HG03095 (cell line): Measurements from ENCODE around the gene BACH2.
"Not testable (repeated sequence)": the region's sequence is repeated elsewhere in the genome, so short reads cannot be mapped to it uniquely, and the experiment has no call there.

Experiments
- ATAC-seq: cut with Tn5 transposase; IDR thresholded peaks from one replicate; pipeline ENCODE4 v1.9.1; 2021; ENCODE audit warnings: moderate library complexity; ENCODE audit not compliant: unreplicated experiment

Gene BACH2

DNA sequence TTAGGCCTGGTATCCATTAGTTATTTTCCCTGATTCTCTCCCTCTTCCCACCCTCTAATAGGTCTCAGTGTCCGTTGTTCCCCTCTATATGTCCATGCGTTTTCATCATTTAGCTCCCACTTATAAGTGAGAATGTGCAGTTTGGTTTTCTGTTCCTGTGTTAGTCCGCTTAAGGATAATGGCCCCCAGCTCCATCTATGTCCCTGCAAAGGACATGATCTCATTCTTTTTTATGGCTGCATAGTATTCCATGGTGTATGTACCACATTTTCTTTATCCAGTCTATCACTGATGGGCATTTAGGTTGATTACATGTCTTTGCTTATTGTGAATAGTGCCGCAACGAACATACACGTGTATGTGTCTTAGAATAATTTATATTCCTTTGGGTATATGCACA is 14.4 kb downstream of the BACH2 start:
- ATAC-seq: not testable (repeated sequence)

GRCh38 chr6:90278129-90278528 is 18.5 kb downstream of the BACH2 start:
- ATAC-seq: no peak

- no peak for ATAC-seq
Measured at GRCh38 chr6:90277302-90278011, 19.2 kb downstream of the BACH2 start.

DNA sequence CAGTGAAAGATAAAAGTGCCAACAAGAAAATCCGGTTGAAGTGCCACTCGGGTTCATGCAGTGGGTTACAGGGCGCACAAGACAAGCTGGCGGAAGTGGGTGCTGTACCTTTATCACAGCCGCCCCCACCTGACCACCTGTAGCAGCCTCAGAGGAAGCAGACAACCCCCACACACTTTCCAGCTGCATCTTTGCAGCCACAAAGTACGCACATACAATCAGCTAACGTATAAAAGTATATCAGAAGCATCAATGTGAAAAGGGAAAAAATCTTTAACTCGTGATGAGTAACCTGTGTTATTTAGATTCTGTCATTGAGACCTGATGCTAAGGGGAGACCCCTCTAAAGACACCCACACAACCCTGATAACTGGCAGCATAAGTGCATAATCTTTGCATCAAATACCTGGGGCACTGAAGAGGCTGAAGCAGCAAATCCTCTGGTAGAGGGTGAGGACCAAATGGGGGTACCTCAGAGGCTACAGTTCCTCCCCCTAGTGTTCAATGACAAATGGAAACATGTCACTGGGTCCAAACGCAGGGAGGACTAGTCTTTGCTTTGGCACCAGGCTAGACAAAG is 22.1 kb downstream of the BACH2 start:
- ATAC-seq: no peak

DNA sequence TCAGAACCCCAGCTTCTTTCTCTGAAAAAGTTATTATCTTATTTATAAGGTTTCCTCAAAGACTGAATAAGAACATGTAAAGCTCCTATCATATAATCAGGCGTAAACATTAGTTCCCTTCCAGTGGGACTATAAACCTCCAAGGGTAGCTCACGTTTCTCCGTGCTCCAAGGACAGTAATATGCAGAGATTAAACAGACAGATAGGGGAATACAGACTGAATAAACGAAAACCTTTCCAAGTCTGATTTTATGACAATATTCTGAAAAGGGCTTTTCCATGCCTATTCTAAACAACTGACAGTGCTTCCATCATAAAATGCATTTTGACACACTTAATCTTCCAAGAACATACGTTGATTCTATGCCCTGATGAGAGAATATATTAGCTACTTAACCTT is 22.8 kb downstream of the BACH2 start:
- ATAC-seq: no peak

- ATAC-seq: no peak
Measured at GRCh38 chr6:90272895-90273294, 23.7 kb downstream of the BACH2 start.

- no peak for ATAC-seq
Measured at GRCh38 chr6:90271831-90272230, 24.8 kb downstream of the BACH2 start.

DNA sequence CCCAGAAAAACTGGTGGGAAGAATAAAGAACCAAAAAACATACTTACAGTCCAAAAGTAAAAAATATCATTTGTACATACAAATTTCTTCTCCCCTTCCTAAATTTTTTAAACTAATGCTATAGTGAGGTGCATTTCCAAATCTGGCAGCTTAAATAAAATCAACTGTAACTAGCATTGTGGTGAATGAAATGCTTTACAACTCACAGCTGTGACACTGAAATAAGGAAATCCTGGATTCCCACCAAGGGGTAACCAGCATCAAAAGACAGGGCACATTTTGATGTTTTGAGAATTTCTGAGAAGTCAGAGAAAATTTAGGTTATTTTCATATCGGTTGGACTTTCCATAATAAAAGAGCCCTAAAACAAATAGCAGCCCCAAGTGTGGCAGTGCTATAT is 27.3 kb downstream of the BACH2 start:
- ATAC-seq: no peak

DNA sequence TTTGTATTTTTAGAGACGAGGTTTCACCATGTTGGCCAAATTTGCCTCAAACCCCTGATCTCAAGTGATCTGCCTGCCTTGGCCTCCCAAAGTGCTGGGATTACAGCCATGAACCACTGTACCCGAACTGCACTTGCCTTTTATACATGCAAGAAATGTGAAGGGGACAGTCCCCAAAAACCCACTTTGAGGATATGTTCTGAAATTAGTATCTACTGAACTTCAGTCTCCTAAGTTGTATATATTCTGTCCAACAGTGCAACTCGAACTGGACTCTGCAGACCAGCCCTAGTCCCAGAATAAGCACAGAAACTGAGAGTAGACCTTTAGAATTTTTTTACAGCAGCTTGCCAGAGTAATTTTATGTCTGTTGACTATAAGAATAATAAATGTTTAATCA is 28.5 kb downstream of the BACH2 start:
- ATAC-seq: no peak

DNA sequence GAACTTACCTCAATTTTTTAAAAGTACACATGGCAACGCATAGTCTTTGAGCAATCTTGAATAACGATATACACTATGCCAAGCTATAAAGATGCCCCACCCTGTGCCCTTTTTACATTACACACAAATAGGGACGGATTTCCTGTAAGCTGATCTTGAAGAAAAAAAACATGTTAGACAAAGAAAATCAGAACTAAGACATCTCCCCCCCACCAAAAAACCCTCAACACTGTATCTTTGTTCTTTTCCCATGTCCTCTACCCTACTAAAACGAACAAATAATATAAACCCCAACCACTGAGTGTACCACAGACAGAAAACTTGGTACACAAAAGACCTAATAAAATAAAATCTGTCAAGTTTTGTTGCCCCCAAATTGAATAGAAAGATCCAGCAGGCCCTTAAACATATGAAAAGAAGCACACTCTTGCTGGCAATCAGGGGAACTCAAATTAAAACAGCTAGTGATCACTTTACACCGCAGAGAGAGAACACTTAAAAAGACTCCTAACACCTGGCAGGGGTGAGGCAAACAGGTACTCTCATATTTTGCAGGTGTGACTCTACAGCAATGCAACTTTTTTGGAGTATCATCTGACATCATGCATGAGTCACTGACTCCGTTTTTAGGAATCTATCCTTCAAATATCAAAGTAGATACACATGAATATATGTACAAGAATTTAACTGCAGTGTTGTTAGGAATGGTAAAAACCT is 29.6 kb downstream of the BACH2 start:
- no peak for ATAC-seq

DNA sequence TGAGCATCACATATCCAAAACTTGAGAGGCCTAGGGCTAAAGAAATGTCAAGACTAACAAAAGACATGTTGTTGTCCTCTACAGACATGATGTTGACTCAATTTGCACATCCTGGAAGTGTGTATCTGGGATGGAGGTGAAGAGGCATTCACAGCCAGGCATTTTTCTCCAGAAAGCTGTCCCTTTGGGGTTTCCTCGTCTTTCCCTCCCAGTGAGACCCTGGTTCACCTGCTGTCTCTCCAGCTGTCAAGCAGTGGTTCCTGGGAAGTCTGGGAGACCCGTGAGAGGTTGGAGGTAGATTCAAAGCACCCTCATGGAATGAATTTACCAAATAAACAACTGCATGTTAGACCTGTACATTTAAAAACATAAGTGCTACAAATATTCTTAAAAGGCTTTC is 32.1 kb downstream of the BACH2 start:
- no peak for ATAC-seq

- ATAC-seq: no peak
Measured at GRCh38 chr6:90263633-90264032, 33.0 kb downstream of the BACH2 start.

DNA sequence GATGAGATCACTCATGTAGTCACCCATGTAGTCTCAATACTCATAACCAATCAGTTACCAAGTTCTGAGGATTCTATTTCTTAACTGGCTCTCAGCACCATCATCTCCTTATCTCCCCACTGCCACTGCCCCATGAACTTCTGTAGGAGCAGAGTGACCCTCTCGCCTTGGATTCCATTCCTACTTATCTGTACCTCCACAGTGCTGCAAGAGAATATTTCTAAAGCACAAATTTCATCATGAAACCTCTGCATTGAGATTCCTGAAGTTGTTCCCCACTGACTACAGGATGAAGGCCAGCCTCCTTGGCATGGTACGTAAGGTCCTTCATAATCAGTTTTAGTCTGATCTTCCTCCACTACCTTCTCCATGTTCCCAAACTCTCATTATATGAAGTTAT is 34.8 kb downstream of the BACH2 start:
- no peak for ATAC-seq

DNA sequence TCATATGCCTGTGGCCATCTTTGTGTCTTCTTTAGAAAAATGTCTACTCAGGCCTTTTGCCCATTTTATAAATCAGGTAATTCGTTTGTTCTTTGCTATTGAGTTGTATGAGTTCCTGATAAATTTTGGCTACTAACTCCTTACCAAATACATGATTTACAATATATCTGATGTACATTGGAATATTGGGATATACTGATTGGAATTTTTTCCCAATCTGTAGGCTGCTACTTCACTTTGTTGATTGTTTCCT is 39.2 kb downstream of the BACH2 start:
- no peak for ATAC-seq

DNA sequence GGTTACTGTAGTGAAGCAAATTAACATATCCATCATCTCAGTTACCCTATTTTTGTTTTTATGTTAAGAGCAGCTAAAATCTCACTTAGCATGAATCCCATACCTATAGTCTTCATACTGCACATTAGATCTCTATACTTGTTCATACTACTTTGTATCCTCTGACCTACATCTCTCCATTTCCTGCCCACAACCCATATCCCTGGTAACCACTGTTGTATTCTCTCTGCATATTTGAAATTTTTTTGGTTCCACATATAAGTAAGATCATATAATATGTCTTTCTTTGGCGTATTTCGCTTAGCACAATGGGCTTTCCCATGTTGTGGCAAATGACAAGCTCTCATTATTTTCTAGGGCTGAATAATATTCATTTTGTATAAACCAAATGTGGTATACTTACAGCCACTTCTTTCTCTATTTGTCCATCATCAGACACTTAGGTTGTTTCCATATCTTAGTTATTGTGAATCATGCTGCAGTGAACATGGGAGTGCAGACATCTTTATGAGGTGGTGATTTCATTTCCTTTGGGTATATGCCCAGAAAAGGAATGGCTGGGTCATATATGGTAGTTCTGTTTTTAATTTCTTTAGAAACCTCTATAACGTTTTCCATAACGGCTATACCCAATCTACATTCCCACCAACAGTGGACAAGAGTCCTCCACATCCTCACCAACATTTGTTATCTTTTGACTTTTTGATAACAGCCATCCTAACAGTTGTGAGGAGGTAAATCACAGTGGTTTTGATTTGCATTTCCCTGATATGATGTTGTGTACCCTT is 39.8 kb downstream of the BACH2 start:
- ATAC-seq: no peak

GRCh38 chr6:90253631-90254030 is 43.0 kb downstream of the BACH2 start:
- ATAC-seq: no peak

DNA sequence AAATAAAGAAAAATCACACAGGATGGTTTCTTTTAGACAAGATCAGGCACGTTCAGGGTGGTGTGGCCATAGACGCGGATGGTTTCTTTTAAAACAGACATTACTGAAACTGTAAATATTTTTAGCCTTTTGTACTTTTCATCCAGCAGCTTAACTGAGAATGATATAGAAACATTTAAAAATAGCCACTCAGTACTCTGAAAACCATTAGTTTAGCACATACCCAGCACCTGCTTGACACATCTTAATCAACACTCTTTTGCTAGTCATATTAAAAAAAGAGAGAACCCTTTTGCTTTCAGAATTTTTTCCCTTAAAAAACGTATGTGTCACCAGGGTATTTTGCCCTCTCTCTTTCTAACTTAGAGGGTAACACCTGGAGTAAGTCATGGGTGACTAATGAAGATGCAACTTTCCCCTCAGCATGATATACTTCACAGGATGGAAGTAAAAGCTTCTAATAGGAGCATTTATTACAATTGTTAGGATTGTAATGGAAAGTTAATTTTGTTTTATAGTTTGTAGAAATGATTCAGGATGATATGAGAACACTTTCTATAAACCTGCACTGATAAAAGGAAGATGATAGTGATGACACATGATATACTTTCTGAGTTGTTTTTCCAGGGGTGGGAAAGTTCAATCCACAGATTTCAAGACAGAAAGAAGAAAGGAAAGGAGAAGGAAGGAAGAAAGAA is 45.2 kb downstream of the BACH2 start:
- ATAC-seq: peak; percentile 95

DNA sequence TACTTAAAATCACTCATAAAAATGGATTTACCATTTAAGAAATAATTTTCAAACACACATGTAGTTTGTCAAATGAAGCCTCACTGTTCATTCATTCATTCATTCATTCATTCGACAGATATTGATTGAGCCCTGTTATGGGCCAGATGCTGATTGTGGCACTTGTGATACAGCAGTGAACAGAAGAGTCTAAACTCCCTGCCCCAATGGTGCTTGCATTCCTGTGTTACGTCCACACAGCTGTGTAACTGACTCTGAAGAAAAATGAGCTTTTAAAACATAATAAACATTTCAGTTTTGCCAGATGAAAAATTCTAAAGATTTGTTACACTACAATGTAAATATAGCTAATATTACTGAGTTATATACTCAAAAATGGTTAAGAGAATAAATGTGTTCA is 46.2 kb downstream of the BACH2 start:
- ATAC-seq: no peak

DNA sequence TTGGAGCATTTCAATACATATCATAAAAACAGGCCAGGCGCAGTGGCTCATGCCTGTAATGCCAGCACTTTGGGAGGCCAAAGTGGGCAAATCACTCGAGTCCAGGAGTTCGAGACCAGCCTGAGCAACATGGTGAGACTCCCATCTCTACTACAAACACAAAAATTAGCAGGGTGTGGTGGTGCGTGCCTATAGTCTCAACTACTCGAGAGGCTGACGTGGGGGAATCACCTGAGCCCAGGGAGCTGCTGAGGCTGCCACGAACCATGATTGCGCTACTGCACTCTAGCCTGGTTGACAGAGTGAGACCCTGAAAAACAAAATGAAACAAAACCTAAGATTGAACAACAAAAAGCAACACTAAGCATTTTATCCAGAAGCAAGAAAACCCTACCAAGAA is 47.2 kb downstream of the BACH2 start:
- ATAC-seq: no peak

DNA sequence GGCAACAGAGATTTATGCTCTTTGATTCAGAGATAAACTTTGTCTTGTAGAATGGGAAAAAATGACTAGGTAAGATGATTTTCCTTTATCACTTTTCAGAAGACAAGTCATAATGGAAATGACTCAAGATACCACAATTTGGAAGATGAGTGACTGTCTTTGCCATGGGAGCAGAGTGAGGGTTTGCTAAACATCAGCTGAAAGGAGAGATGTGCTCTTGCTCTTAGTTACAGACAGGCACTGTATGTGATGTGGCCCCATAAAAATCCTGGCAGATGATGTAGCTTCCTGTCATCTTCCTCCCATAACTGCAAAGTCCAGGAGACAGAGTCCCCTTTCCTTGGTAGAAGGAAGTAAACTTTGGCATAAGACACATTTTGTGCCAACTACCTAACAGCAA is 47.6 kb downstream of the BACH2 start:
- ATAC-seq: no peak

DNA sequence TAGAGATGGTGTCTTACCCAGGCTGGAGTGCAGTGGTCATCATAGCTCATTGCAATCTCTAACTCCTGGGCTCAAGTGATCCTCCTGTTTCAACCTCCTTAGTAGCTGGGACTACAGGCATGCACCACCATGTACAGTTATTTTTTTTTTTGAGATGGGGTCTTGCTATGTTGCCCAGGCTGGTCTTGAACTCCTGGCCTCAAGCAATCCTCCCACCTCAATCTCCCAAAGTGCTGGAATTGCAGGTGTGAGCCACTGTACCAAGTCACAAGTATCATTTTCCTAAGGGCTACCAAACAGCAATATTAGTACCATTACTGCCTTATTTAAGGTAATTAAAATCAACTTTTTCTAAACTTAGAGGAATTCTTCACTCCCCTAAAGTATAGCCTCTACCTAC is 49.4 kb downstream of the BACH2 start:
- ATAC-seq: no peak
